ENCODE measurements around the gene KRTAP10-3.
A peak's percentile ranks its signal among the peaks of the same experiment; 100 is the strongest.
"Not testable (repeated sequence)": the region's sequence is repeated elsewhere in the genome, so short reads cannot be mapped to it uniquely, and the experiment has no call there.

KRTAP10-3 gene

DNA sequence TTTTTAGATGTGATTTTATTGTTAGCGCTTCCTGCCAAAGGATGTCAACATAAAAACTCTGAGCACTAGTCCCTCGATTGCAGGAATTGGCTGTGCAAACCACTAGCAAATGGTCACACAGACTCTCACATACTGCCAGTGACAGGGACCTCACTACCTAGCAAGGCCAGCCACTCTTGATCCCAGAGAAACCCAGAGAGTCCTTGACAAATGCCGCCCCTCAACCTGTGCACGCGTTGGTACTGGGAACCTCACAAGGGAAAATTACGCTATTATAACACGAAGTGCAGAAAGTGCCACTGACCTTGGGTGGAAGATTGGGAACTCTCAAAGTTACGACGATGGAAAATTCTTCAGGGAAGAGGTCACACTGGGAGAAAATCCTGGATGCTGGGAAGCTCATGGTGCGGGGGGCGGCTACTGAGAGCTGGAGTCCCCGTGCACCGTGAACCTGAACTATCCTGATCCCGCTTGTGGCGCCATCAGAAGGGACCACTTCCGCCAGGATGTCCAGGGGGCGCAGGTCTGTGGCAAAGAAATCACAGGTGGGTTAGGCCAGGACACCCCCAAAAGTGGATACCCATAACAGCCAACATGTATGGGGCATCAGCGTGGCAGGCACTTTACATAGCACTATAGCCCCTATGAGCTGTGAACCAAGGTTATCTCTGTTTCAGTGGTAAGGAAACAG, 9.0 kb upstream of the KRTAP10-3 start:
- TF ChIP-seq, protein P1, sequence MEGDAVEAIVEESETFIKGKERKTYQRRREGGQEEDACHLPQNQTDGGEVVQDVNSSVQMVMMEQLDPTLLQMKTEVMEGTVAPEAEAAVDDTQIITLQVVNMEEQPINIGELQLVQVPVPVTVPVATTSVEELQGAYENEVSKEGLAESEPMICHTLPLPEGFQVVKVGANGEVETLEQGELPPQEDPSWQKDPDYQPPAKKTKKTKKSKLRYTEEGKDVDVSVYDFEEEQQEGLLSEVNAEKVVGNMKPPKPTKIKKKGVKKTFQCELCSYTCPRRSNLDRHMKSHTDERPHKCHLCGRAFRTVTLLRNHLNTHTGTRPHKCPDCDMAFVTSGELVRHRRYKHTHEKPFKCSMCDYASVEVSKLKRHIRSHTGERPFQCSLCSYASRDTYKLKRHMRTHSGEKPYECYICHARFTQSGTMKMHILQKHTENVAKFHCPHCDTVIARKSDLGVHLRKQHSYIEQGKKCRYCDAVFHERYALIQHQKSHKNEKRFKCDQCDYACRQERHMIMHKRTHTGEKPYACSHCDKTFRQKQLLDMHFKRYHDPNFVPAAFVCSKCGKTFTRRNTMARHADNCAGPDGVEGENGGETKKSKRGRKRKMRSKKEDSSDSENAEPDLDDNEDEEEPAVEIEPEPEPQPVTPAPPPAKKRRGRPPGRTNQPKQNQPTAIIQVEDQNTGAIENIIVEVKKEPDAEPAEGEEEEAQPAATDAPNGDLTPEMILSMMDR (IDR thresholded peaks at IDR 0.05; ENCODE audit: low read depth, low read length, missing control alignments) = no peak
- DNase-seq (ENCODE audit: low read depth) = no peak
- no peak overlapping the region for H3K4me3 ChIP-seq (ENCODE audit: low read depth, low read length)

DNA sequence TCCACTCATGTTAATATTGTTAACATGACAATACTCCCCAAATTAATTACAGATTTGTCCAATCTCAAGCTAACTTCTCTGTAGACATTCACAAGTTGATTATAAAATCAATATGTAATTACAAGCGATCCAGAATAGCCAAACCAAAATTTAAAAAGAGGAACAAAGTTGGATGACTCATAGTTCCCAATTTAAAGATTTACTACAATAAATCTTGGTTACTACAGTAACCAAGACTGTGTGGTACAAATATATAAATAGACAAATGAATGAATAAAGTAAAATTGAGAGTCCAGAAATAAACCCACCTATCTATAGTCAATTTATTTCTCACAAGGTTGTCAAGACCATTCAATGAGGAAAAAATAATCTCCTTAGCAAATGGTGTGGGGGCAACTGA, 7.8 kb upstream of the KRTAP10-3 start:
- no peak for DNase-seq (ENCODE audit: low read depth)
- TF ChIP-seq, protein P1 (IDR thresholded peaks at IDR 0.05; ENCODE audit: low read depth, low read length, missing control alignments) = no peak
- H3K4me3 ChIP-seq (ENCODE audit: low read depth, low read length) = no peak overlapping the region

DNA sequence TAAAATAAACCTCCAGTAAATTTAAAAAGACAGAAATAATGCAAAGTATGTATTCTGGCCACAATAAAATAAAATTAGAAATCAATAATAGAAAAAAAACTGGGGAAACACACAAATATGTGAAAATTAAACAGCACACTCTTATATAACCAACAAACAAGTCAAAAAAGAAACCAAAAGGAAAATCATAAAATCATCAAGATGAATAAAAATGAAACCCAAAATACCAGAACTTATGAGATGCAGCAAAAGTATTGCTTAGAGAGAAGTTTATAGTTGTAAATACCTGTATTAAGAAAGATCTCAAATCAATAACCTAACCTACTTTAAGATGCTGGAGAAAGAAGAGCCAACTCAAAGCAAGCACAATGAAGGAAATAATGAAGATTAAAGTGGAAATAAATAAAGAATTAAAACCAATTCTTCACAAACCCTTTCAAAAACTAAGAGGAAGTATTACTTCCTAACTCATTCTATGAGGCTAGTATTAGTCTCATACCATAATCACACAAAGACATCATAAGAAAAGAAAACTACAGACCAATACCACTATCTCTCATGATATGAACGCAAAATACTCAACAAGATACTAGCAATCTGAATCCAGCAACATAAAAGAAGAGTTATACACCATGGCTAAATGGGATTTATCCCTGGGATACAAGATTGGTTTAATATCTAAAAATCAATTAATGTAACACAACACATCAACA, 6.4 kb upstream of the KRTAP10-3 start:
- DNase-seq (ENCODE audit: low read depth) = no peak
- TF ChIP-seq, protein P1 (IDR thresholded peaks at IDR 0.05; ENCODE audit: low read depth, low read length, missing control alignments) = no peak
- H3K4me3 ChIP-seq (ENCODE audit: low read depth, low read length) = no peak overlapping the region

DNA sequence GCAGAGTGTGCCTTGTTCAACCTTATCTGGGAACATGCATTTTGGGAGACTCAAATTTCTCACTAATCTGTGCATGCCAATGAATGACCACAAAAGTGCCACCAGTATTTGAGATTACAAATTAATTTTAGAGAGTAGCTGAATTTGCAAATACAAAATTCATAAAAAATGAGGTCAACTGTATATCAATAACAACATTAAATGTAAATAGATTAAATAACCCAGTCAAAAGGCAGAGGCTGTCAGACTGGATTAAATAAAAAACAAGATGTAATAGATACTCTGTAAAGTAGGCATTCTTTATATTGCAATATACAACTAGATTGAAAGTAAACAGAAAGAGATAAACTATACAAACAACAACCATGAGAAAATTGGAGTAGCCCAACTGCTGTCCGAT, 5.5 kb upstream of the KRTAP10-3 start:
- TF ChIP-seq, protein P1 (IDR thresholded peaks at IDR 0.05; ENCODE audit: low read depth, low read length, missing control alignments) = no peak
- no peak for DNase-seq (ENCODE audit: low read depth)

DNA sequence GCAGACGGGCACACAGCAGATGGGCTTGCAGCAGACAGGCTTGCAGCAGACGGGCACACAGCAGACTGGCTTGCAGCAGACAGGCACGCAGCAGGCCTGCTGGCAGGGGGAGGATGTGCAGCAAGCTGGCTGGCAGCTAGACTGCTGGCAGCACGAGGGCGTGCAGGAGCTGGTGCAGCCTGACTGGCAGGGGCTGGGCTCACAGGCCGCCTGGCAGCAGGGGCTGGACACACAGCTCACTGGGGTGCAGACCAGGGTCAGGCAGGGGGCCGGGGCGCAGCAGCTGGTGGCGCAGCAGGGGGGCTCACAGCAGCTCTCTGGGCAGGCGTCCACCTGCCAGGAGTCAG, 293 bp downstream of the KRTAP10-3 start:
- not testable (repeated sequence) for H3K4me3 ChIP-seq (ENCODE audit: low read depth, low read length); DNase-seq (ENCODE audit: low read depth)

More for the DNA sequence above, 5.5 kb upstream of the KRTAP10-3 start:
- no peak overlapping the region for H3K4me3 ChIP-seq (ENCODE audit: low read depth, low read length)

DNA sequence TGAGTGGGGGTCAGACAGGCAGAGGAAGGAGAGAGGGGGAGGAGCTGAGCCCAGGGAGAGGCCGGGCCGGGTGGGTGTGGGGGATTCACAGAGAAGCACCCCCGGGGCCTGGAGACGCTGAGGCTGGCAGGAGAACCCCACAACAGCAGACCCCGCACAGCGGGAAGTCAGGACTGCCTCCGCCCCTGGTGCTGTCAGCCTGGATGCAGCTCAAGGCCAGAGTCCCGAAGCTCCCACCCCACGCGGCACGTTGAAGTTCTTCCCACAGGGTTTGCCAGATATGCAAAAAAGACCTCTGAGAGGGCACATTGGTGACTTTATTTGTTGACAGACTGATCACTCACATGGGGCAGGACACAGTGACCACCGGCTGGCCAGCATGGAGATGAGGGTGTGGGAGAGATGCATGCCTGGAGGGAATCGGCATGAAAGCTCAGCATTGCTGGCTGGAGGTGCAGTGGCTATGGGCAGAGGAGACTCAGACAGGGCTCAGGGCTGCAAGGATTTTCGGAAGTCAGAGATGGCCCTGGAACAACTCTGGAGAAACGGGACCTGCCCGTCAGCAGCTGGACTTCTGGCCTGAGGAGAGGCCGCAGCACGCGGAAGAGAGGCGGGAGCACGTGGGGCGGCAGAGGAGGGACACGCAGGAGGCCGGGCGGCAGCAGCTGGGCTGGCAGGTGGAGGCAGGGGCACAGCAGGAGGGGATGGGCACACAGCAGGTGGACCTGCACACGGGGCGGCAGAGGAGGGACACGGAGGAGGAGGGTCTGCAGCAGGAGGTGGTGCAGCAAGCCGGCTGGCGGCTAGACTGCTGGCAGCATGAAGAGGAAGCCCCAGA, 885 bp downstream of the KRTAP10-3 start:
- TF ChIP-seq, protein P1 (IDR thresholded peaks at IDR 0.05; ENCODE audit: low read depth, low read length, missing control alignments) = no peak
- no peak for DNase-seq (ENCODE audit: low read depth)
- no peak overlapping the region for H3K4me3 ChIP-seq (ENCODE audit: low read depth, low read length)

DNA sequence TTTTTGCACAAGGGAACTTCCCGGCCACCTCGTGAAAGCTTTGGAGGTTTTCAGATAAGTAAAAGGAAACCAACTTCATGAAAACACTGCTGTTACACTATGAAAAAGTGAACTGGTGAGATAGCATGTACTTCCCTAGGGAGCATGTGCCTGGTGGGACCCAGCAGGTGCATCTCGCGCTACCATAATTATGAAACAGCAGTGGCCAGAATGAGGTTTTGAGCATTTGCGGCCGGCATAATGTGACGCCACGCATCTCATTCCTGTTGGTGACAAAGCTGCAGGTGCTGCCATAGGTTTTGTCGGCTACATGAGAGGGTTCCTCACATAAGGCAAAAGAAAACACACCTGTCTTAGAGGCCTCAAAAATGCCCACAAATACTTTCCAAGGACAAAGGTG, 1.7 kb downstream of the KRTAP10-3 start:
- H3K4me3 ChIP-seq (ENCODE audit: low read depth, low read length) = no peak overlapping the region
- TF ChIP-seq, protein P1 (IDR thresholded peaks at IDR 0.05; ENCODE audit: low read depth, low read length, missing control alignments) = no peak
- peak; percentile 2 for DNase-seq (ENCODE audit: low read depth)

All from GM12864 (cell line).